ENCODE results near the gene UGT2B11.
"Not testable (repeated sequence)": the region's sequence is repeated elsewhere in the genome, so short reads cannot be mapped to it uniquely, and the experiment has no call there.

UGT2B11 gene

GRCh38 chr4:69214716-69215115, at the start of gene UGT2B11:
UGT2B11 (minus strand) TSS chr4:69214748; CDS start chr4:69214722, 26 bp downstream.
- no peaks in the 10 kb centered on the region for H3K9me3 ChIP-seq (ENCODE audit: control insufficient read depth, low read length)
- H3K4me3 ChIP-seq (ENCODE audit: low read length) = no peak within 1 kb of the TSS
- no peaks in the 10 kb centered on the region for H3K36me3 ChIP-seq (ENCODE audit: control insufficient read depth, insufficient read depth, low read length, severe bottlenecking)
- H3K9ac ChIP-seq (ENCODE audit: low read length) = no peak within 1 kb of the TSS
- no peaks in the 10 kb centered on the region for H3K27me3 ChIP-seq (replicated peaks; ENCODE audit: control insufficient read depth, insufficient read depth, low read length)
- no peaks in the 10 kb centered on the region for H3K4me1 ChIP-seq (ENCODE audit: control insufficient read depth, insufficient read depth, low read length)
- no peak for DNase-seq (ENCODE audit: low read depth)

GRCh38 chr4:69253147-69253772, 38.7 kb upstream of the UGT2B11 start:
- not testable (repeated sequence) for H3K9me3 ChIP-seq (ENCODE audit: control insufficient read depth, low read length); H3K4me3 ChIP-seq (ENCODE audit: low read length); H3K27me3 ChIP-seq (replicated peaks; ENCODE audit: control insufficient read depth, insufficient read depth, low read length); H3K36me3 ChIP-seq (ENCODE audit: control insufficient read depth, insufficient read depth, low read length, severe bottlenecking); H3K9ac ChIP-seq (ENCODE audit: low read length); H3K4me1 ChIP-seq (ENCODE audit: control insufficient read depth, insufficient read depth, low read length); DNase-seq (ENCODE audit: low read depth)

GRCh38 chr4:69250884-69251283, 36.3 kb upstream of the UGT2B11 start:
- not testable (repeated sequence) for H3K27me3 ChIP-seq (replicated peaks; ENCODE audit: control insufficient read depth, insufficient read depth, low read length); DNase-seq (ENCODE audit: low read depth); H3K9me3 ChIP-seq (ENCODE audit: control insufficient read depth, low read length); H3K9ac ChIP-seq (ENCODE audit: low read length); H3K4me1 ChIP-seq (ENCODE audit: control insufficient read depth, insufficient read depth, low read length); H3K36me3 ChIP-seq (ENCODE audit: control insufficient read depth, insufficient read depth, low read length, severe bottlenecking); H3K4me3 ChIP-seq (ENCODE audit: low read length)

- not testable (repeated sequence) for DNase-seq (ENCODE audit: low read depth); H3K4me1 ChIP-seq (ENCODE audit: control insufficient read depth, insufficient read depth, low read length); H3K9ac ChIP-seq (ENCODE audit: low read length); H3K27me3 ChIP-seq (replicated peaks; ENCODE audit: control insufficient read depth, insufficient read depth, low read length); H3K9me3 ChIP-seq (ENCODE audit: control insufficient read depth, low read length); H3K36me3 ChIP-seq (ENCODE audit: control insufficient read depth, insufficient read depth, low read length, severe bottlenecking); H3K4me3 ChIP-seq (ENCODE audit: low read length)
Measured at GRCh38 chr4:69242562-69243240, 28.2 kb upstream of the UGT2B11 start.

GRCh38 chr4:69241746-69242145, 27.2 kb upstream of the UGT2B11 start:
- not testable (repeated sequence) for H3K36me3 ChIP-seq (ENCODE audit: control insufficient read depth, insufficient read depth, low read length, severe bottlenecking); H3K4me1 ChIP-seq (ENCODE audit: control insufficient read depth, insufficient read depth, low read length); H3K4me3 ChIP-seq (ENCODE audit: low read length); DNase-seq (ENCODE audit: low read depth); H3K27me3 ChIP-seq (replicated peaks; ENCODE audit: control insufficient read depth, insufficient read depth, low read length); H3K9me3 ChIP-seq (ENCODE audit: control insufficient read depth, low read length); H3K9ac ChIP-seq (ENCODE audit: low read length)

GRCh38 chr4:69240787-69241186, 26.2 kb upstream of the UGT2B11 start:
- not testable (repeated sequence) for DNase-seq (ENCODE audit: low read depth); H3K36me3 ChIP-seq (ENCODE audit: control insufficient read depth, insufficient read depth, low read length, severe bottlenecking); H3K9me3 ChIP-seq (ENCODE audit: control insufficient read depth, low read length); H3K4me1 ChIP-seq (ENCODE audit: control insufficient read depth, insufficient read depth, low read length); H3K4me3 ChIP-seq (ENCODE audit: low read length); H3K27me3 ChIP-seq (replicated peaks; ENCODE audit: control insufficient read depth, insufficient read depth, low read length); H3K9ac ChIP-seq (ENCODE audit: low read length)

GRCh38 chr4:69239557-69240168, 25.1 kb upstream of the UGT2B11 start:
- no peak overlapping the region for H3K4me3 ChIP-seq (ENCODE audit: low read length)
- H3K9ac ChIP-seq (ENCODE audit: low read length) = no peak overlapping the region
- DNase-seq (ENCODE audit: low read depth) = no peak

GRCh38 chr4:69239092-69239491, 24.5 kb upstream of the UGT2B11 start:
- H3K27me3 ChIP-seq (replicated peaks; ENCODE audit: control insufficient read depth, insufficient read depth, low read length) = no peaks in the 10 kb centered on the region
- H3K9me3 ChIP-seq (ENCODE audit: control insufficient read depth, low read length) = no peaks in the 10 kb centered on the region
- H3K9ac ChIP-seq (ENCODE audit: low read length) = no peak overlapping the region
- no peak for DNase-seq (ENCODE audit: low read depth)
- H3K4me3 ChIP-seq (ENCODE audit: low read length) = no peak overlapping the region
- H3K4me1 ChIP-seq (ENCODE audit: control insufficient read depth, insufficient read depth, low read length) = no peaks in the 10 kb centered on the region
- H3K36me3 ChIP-seq (ENCODE audit: control insufficient read depth, insufficient read depth, low read length, severe bottlenecking) = no peaks in the 10 kb centered on the region

More at GRCh38 chr4:69239557-69240168, 25.1 kb upstream of the UGT2B11 start:
- no peaks in the 10 kb centered on the region for H3K36me3 ChIP-seq (ENCODE audit: control insufficient read depth, insufficient read depth, low read length, severe bottlenecking)
- H3K27me3 ChIP-seq (replicated peaks; ENCODE audit: control insufficient read depth, insufficient read depth, low read length) = no peaks in the 10 kb centered on the region
- no peaks in the 10 kb centered on the region for H3K9me3 ChIP-seq (ENCODE audit: control insufficient read depth, low read length)
- no peaks in the 10 kb centered on the region for H3K4me1 ChIP-seq (ENCODE audit: control insufficient read depth, insufficient read depth, low read length)

- no peaks in the 10 kb centered on the region for H3K36me3 ChIP-seq (ENCODE audit: control insufficient read depth, insufficient read depth, low read length, severe bottlenecking)
- no peaks in the 10 kb centered on the region for H3K9me3 ChIP-seq (ENCODE audit: control insufficient read depth, low read length)
- H3K27me3 ChIP-seq (replicated peaks; ENCODE audit: control insufficient read depth, insufficient read depth, low read length) = no peaks in the 10 kb centered on the region
- H3K4me1 ChIP-seq (ENCODE audit: control insufficient read depth, insufficient read depth, low read length) = no peaks in the 10 kb centered on the region
- H3K9ac ChIP-seq (ENCODE audit: low read length) = no peak overlapping the region
- DNase-seq (ENCODE audit: low read depth) = no peak
- no peak overlapping the region for H3K4me3 ChIP-seq (ENCODE audit: low read length)
Measured at GRCh38 chr4:69224891-69225290, 10.3 kb upstream of the UGT2B11 start.

GRCh38 chr4:69223277-69223676, 8.7 kb upstream of the UGT2B11 start:
- not testable (repeated sequence) for H3K4me3 ChIP-seq (ENCODE audit: low read length); DNase-seq (ENCODE audit: low read depth); H3K9me3 ChIP-seq (ENCODE audit: control insufficient read depth, low read length); H3K36me3 ChIP-seq (ENCODE audit: control insufficient read depth, insufficient read depth, low read length, severe bottlenecking); H3K4me1 ChIP-seq (ENCODE audit: control insufficient read depth, insufficient read depth, low read length); H3K27me3 ChIP-seq (replicated peaks; ENCODE audit: control insufficient read depth, insufficient read depth, low read length); H3K9ac ChIP-seq (ENCODE audit: low read length)

GRCh38 chr4:69218491-69218890, 3.9 kb upstream of the UGT2B11 start:
- not testable (repeated sequence) for DNase-seq (ENCODE audit: low read depth); H3K9me3 ChIP-seq (ENCODE audit: control insufficient read depth, low read length)

More at GRCh38 chr4:69218491-69218890, 3.9 kb upstream of the UGT2B11 start:
- not testable (repeated sequence) for H3K4me1 ChIP-seq (ENCODE audit: control insufficient read depth, insufficient read depth, low read length); H3K27me3 ChIP-seq (replicated peaks; ENCODE audit: control insufficient read depth, insufficient read depth, low read length); H3K9ac ChIP-seq (ENCODE audit: low read length); H3K4me3 ChIP-seq (ENCODE audit: low read length); H3K36me3 ChIP-seq (ENCODE audit: control insufficient read depth, insufficient read depth, low read length, severe bottlenecking)
